Hepatocyte (in vitro differentiated cells): ENCODE measurements around the gene SNX25. TPM values are rescaled to one million over a fixed set of nuclear protein-coding genes. Genes with fewer than 3 reads are reported as not detected.

Experiments used
- DNase-seq: peaks from one replicate; pipeline ENCODE4 v3.0.0-alpha.2; 2016; ENCODE audit warnings: low spot score
- H2AFZ ChIP-seq: fragments of 200-600 bp; sonication (generic); 2 replicates; pipeline ENCODE4 v1.6.0; 2016; ENCODE audit warnings: antibody characterized with exemption, mild to moderate bottlenecking
- H3K27ac ChIP-seq: fragments of 200-600 bp; sonication (generic); 2 replicates; pipeline ENCODE4 v1.5.1; 2016; ENCODE audit warnings: mild to moderate bottlenecking
- H3K27me3 ChIP-seq: fragments of 200-600 bp; sonication (generic); 2 replicates; pipeline ENCODE4 v1.6.1; 2016
- H3K36me3 ChIP-seq: fragments of 200-600 bp; sonication (generic); replicated peaks from 2 replicates; pipeline ENCODE4 v1.5.1; 2016; ENCODE audit warnings: low read depth; ENCODE audit not compliant: insufficient read depth
- H3K4me1 ChIP-seq: fragments of 200-600 bp; sonication (generic); 2 replicates; pipeline ENCODE4 v1.5.1; 2016; ENCODE audit warnings: mild to moderate bottlenecking, moderate library complexity; ENCODE audit not compliant: insufficient read depth
- H3K4me2 ChIP-seq: fragments of 200-600 bp; sonication (generic); 2 replicates; pipeline ENCODE4 v1.6.0; 2016
- H3K4me3 ChIP-seq: fragments of 200-600 bp; sonication (generic); 2 replicates; pipeline ENCODE4 v1.5.1; 2016; ENCODE audit warnings: mild to moderate bottlenecking
- H3K79me2 ChIP-seq: fragments of 200-600 bp; sonication (generic); 2 replicates; pipeline ENCODE4 v1.6.0; 2017; ENCODE audit warnings: mild to moderate bottlenecking
- H3K9me2 ChIP-seq: fragments of 200-600 bp; sonication (generic); replicated peaks from 2 replicates; pipeline ENCODE4 v1.6.0; 2017; ENCODE audit warnings: mild to moderate bottlenecking; ENCODE audit not compliant: insufficient read depth
- H3K9me3 ChIP-seq: fragments of 200-600 bp; sonication (generic); 2 replicates; pipeline ENCODE4 v1.5.1; 2016; ENCODE audit warnings: low read depth, mild to moderate bottlenecking
- H4K20me1 ChIP-seq: fragments of 200-600 bp; sonication (generic); 2 replicates; pipeline ENCODE4 v1.6.0; 2016; ENCODE audit warnings: mild to moderate bottlenecking; ENCODE audit not compliant: insufficient read depth, poor library complexity, severe bottlenecking
- EZH2 ChIP-seq: fragments of 200-600 bp; sonication (generic); IDR thresholded peaks from 2 replicates; pipeline ENCODE4 v1.6.1; 2016; ENCODE audit warnings: antibody characterized with exemption, mild to moderate bottlenecking, borderline replicate concordance
- EZH2phosphoT487 ChIP-seq: fragments of 200-600 bp; sonication (generic); IDR thresholded peaks from one replicate; pipeline ENCODE4 v1.6.1; 2018; ENCODE audit warnings: antibody characterized with exemption, mild to moderate bottlenecking, low read depth, moderate library complexity; ENCODE audit not compliant: unreplicated experiment, severe bottlenecking
- WGBS: methylation state at CpG from one replicate; pipeline ENCODE4 v1.1.6; 2016; ENCODE audit warnings: low lambda C conversion rate; ENCODE audit errors: missing lambda C conversion rate; 5-methylcytosine and 5-hydroxymethylcytosine counted together
- polyA plus RNA-seq: library from polyadenylated mRNA; unstranded; fragments of >200 nt; fragmentation: Nextera tagmentation; extraction: Ambion mirVana; gene quantifications from 2 replicates; pipeline ENCODE4 v1.2.1, GENCODE V29; 2016
- total RNA-seq: library from RNA; depleted of rRNA; stranded (reverse); fragments of >200 nt; gene quantifications from 2 replicates; pipeline ENCODE4 v1.2.3, GENCODE V29; 2014
- TF ChIP-seq, protein P1 (sequence below): fragments of 200-600 bp; sonication (generic); IDR thresholded peaks from 2 replicates; pipeline ENCODE4 v1.5.1; 2016; ENCODE audit warnings: antibody characterized with exemption, mild to moderate bottlenecking; ENCODE audit not compliant: poor library complexity

The SNX25 gene
- total and polyA plus RNA-seq, 2 experiments from 2014 or later = 16.5 to 20.3 TPM

DNA sequence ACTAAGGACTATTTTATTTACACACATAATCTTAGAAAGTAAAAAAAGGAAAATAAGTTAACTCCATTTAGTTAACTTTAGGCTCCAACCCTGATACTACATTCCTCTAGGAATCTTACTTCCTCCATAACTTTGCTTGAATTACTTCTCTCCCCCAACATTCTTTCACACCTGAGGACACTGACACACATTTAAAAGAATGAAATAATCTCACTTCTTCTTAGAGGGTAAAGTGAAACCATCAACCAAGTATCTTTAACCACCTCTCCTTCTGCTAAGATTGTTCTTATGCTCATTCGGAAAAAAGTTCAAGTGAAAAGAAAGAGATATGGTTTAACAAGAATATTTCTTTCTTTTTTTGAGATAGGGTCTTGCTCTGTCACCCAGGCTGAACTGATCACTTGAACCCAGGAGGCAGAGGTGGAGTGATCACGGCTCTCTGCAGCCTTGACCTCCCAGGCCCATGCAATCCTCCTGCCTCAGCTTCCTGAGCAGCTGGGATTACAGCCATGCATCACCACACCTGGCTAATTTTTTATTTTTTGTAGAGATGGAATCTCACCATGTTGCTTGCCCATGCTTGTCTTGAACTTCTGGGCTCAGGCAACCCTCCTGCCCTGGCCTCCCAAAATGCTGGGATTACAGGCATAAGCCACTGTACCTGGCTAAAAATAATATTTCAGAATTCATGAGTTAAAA, 37.9 kb upstream of the SNX25 start:
- Histone ChIP-seq H3K4me2 (no peak overlapping the region), H4K20me1 (no peaks in the 10 kb centered on the region), H3K4me1 (no peaks in the 10 kb centered on the region), H3K79me2 (no peaks in the 10 kb centered on the region), H3K36me3 (no peaks in the 10 kb centered on the region), H3K27ac (no peak overlapping the region), H3K27me3 (no peaks in the 10 kb centered on the region), H3K9me3 (no peaks in the 10 kb centered on the region), H3K9me2 (no peaks in the 10 kb centered on the region), H3K4me3 (no peak overlapping the region), H2AFZ (no peak overlapping the region)
- no peak for TF ChIP-seq EZH2
- TF ChIP-seq EZH2phosphoT487 = no peak
- DNase-seq = no peak
- WGBS = 96% methylated on average over 2 of the region's 2 CpGs

DNA sequence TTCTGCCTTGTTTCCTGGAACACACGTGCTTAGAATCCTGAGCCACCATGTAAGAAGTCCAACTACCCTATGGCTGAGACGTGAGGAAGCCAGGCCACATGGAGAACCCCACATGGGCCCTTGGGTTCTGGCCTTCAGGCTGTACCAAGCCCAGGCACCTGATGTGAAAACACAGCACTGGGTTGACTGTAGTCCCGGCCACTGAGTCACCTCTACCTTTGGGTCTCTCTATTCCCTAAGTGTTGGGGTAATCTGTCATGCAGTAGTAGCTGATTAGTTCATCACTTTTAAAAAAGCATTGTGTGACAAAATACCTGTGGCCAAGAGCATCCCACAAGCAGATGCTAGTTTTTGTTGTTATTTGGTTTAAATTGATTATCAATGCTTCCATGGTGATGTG, 29.9 kb upstream of the SNX25 start:
- Histone ChIP-seq H3K9me2 (no peaks in the 10 kb centered on the region), H3K27ac (no peak overlapping the region), H3K36me3 (no peaks in the 10 kb centered on the region), H4K20me1 (no peaks in the 10 kb centered on the region), H3K27me3 (no peaks in the 10 kb centered on the region), H3K9me3 (no peaks in the 10 kb centered on the region), H2AFZ (no peak overlapping the region), H3K4me3 (no peak overlapping the region), H3K4me1 (no peaks in the 10 kb centered on the region), H3K79me2 (peaks cover 15% of the 10 kb centered on the region), H3K4me2 (no peak overlapping the region)
- TF ChIP-seq EZH2phosphoT487 (no peak), EZH2 (no peak)
- WGBS = 100% methylated on average over 3 of the region's 3 CpGs
- no peak for DNase-seq

- no peak overlapping the region for H3K4me3 ChIP-seq
- TF ChIP-seq EZH2 (no peak), EZH2phosphoT487 (no peak)
- TF ChIP-seq, protein P1, sequence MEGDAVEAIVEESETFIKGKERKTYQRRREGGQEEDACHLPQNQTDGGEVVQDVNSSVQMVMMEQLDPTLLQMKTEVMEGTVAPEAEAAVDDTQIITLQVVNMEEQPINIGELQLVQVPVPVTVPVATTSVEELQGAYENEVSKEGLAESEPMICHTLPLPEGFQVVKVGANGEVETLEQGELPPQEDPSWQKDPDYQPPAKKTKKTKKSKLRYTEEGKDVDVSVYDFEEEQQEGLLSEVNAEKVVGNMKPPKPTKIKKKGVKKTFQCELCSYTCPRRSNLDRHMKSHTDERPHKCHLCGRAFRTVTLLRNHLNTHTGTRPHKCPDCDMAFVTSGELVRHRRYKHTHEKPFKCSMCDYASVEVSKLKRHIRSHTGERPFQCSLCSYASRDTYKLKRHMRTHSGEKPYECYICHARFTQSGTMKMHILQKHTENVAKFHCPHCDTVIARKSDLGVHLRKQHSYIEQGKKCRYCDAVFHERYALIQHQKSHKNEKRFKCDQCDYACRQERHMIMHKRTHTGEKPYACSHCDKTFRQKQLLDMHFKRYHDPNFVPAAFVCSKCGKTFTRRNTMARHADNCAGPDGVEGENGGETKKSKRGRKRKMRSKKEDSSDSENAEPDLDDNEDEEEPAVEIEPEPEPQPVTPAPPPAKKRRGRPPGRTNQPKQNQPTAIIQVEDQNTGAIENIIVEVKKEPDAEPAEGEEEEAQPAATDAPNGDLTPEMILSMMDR = no peak
- H3K36me3 ChIP-seq = no peaks in the 10 kb centered on the region
- no peak overlapping the region for H3K4me2 ChIP-seq
- no peaks in the 10 kb centered on the region for H3K4me1 ChIP-seq
- no peaks in the 10 kb centered on the region for H4K20me1 ChIP-seq
- H3K79me2 ChIP-seq = peaks cover 23% of the 10 kb centered on the region
- no peaks in the 10 kb centered on the region for H3K27me3 ChIP-seq
- H3K9me2 ChIP-seq = no peaks in the 10 kb centered on the region
- 71% methylated on average over 2 of the region's 2 CpGs for WGBS
- no peak for DNase-seq
- H3K9me3 ChIP-seq = no peaks in the 10 kb centered on the region
- no peak overlapping the region for H2AFZ ChIP-seq
- H3K27ac ChIP-seq = no peak overlapping the region
Observed at GRCh38 chr4:185182239-185182638, 27.2 kb upstream of the SNX25 start.

- Histone ChIP-seq H3K4me2 (no peak overlapping the region), H3K79me2 (peaks cover 23% of the 10 kb centered on the region), H3K9me3 (no peaks in the 10 kb centered on the region), H3K4me1 (no peaks in the 10 kb centered on the region), H3K36me3 (no peaks in the 10 kb centered on the region), H4K20me1 (no peaks in the 10 kb centered on the region), H3K27me3 (no peaks in the 10 kb centered on the region), H3K27ac (no peak overlapping the region), H3K4me3 (no peak overlapping the region), H2AFZ (no peak overlapping the region), H3K9me2 (no peaks in the 10 kb centered on the region)
- peak; percentile 95 for DNase-seq
- WGBS = 51% methylated on average over 6 of the region's 6 CpGs
- TF ChIP-seq, protein P1 = peak; percentile 79
- no peak for TF ChIP-seq EZH2
- TF ChIP-seq EZH2phosphoT487 = no peak
Observed at GRCh38 chr4:185183622-185184281, 25.6 kb upstream of the SNX25 start.
